Neutrophil (primary cell): ENCODE data around the gene STK25.

Source experiments
- H3K27ac ChIP-seq: fragments of 200-600 bp; sonication (generic); 2 replicates; pipeline ENCODE4 v1.5.1; 2016; ENCODE audit warnings: mild to moderate bottlenecking, moderate library complexity
- H3K27me3 ChIP-seq: fragments of 200-600 bp; sonication (generic); 2 replicates; pipeline ENCODE4 v1.6.0; 2016; ENCODE audit warnings: mild to moderate bottlenecking
- H3K36me3 ChIP-seq: fragments of 200-600 bp; sonication (generic); 2 replicates; pipeline ENCODE4 v1.5.1; 2017
- H3K4me1 ChIP-seq, 2 experiments: fragments of 200-600 bp in 1 of 2; sonication (generic) in 1 of 2; 1 replicate in 1 of 2; 2 replicates in 1 of 2; pipeline versions ENCODE4 v1.5.1 to v1.6.1; 2013 to 2016; ENCODE audit warnings: low read depth in 1 of 2, low read length in 1 of 2, mild to moderate bottlenecking in 1 of 2, moderate library complexity in 1 of 2; ENCODE audit not compliant: control insufficient read depth in 1 of 2, insufficient read depth in 1 of 2
- H3K4me3 ChIP-seq, 2 experiments: fragments of 200-600 bp in 1 of 2; sonication (generic) in 1 of 2; 1 replicate in 1 of 2; 2 replicates in 1 of 2; pipeline ENCODE4 v1.5.1; 2013 to 2016; ENCODE audit warnings: low read depth in 1 of 2, low read length in 1 of 2, mild to moderate bottlenecking in 1 of 2, moderate library complexity in 1 of 2
- H3K9me3 ChIP-seq: fragments of 200-600 bp; sonication (generic); 2 replicates; pipeline ENCODE4 v1.5.1; 2016
- TF ChIP-seq, protein P1 (sequence below): fragments of 200-600 bp; sonication (generic); IDR thresholded peaks from 2 replicates; pipeline ENCODE4 v1.5.1; 2016; ENCODE audit warnings: antibody characterized with exemption

STK25 gene

DNA sequence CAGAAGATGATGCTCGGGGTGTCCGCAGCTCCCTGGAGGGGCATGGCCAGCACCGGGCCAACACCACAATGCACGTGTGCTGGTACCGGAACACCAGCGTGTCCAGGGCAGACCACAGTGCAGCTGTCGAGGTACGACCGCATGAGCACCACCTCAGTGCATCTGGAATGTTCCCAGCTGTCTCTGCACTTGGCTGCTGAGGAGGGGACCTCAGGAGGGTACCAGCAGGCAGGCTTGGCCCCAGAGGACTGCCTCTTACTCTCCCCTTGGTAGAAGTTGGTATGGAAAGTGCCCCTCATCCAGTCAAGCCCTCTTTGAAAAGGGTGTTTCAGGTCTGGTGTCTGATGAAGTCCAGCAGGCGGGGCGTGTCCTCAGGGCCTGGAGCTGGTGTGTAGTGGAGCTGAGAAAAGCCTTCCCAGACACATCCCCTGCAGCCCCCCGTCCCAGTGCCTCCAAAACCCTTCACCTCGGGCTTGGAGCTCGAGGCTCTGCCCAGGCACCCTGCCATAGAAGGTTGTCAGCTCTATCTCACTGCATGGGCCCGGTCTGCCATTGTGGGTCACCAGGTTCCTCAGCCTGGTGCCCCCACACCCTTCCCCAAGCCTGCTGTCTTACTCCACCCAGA is 16.7 kb downstream of the STK25 start:
- no peaks in the 10 kb centered on the region for H3K4me1 ChIP-seq
- peaks cover 13% of the 10 kb centered on the region for H3K27me3 ChIP-seq
- no peak overlapping the region for H3K27ac ChIP-seq
- TF ChIP-seq, protein P1, sequence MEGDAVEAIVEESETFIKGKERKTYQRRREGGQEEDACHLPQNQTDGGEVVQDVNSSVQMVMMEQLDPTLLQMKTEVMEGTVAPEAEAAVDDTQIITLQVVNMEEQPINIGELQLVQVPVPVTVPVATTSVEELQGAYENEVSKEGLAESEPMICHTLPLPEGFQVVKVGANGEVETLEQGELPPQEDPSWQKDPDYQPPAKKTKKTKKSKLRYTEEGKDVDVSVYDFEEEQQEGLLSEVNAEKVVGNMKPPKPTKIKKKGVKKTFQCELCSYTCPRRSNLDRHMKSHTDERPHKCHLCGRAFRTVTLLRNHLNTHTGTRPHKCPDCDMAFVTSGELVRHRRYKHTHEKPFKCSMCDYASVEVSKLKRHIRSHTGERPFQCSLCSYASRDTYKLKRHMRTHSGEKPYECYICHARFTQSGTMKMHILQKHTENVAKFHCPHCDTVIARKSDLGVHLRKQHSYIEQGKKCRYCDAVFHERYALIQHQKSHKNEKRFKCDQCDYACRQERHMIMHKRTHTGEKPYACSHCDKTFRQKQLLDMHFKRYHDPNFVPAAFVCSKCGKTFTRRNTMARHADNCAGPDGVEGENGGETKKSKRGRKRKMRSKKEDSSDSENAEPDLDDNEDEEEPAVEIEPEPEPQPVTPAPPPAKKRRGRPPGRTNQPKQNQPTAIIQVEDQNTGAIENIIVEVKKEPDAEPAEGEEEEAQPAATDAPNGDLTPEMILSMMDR, result no peak
- H3K9me3 ChIP-seq, result no peaks in the 10 kb centered on the region
- H3K36me3 ChIP-seq, result peaks cover 36% of the 10 kb centered on the region
- no peak overlapping the region for H3K4me3 ChIP-seq

- Histone ChIP-seq H3K27ac (no peak overlapping the region), H3K27me3 (peaks cover 16% of the 10 kb centered on the region), H3K4me3 (no peak overlapping the region), H3K4me1 (no peaks in the 10 kb centered on the region), H3K36me3 (peaks cover 29% of the 10 kb centered on the region), H3K9me3 (no peaks in the 10 kb centered on the region)
- TF ChIP-seq, protein P1, result no peak
Measured at GRCh38 chr2:241490825-241491506, 17.4 kb downstream of the STK25 start.

GRCh38 chr2:241489733-241490680 is 18.4 kb downstream of the STK25 start:
- H3K4me1 ChIP-seq, result no peaks in the 10 kb centered on the region
- H3K36me3 ChIP-seq, result peaks cover 19% of the 10 kb centered on the region
- no peak overlapping the region for H3K27ac ChIP-seq
- H3K9me3 ChIP-seq, result no peaks in the 10 kb centered on the region
- no peak overlapping the region for H3K4me3 ChIP-seq
- TF ChIP-seq, protein P1, result no peak
- H3K27me3 ChIP-seq, result peaks cover 16% of the 10 kb centered on the region

GRCh38 chr2:241489088-241489487 is 19.3 kb downstream of the STK25 start:
- peaks cover 18% of the 10 kb centered on the region for H3K27me3 ChIP-seq
- no peaks in the 10 kb centered on the region for H3K9me3 ChIP-seq
- no peak overlapping the region for H3K27ac ChIP-seq
- H3K4me3 ChIP-seq, result no peak overlapping the region
- H3K36me3 ChIP-seq, result peaks cover 10% of the 10 kb centered on the region
- TF ChIP-seq, protein P1, result no peak
- no peaks in the 10 kb centered on the region for H3K4me1 ChIP-seq

DNA sequence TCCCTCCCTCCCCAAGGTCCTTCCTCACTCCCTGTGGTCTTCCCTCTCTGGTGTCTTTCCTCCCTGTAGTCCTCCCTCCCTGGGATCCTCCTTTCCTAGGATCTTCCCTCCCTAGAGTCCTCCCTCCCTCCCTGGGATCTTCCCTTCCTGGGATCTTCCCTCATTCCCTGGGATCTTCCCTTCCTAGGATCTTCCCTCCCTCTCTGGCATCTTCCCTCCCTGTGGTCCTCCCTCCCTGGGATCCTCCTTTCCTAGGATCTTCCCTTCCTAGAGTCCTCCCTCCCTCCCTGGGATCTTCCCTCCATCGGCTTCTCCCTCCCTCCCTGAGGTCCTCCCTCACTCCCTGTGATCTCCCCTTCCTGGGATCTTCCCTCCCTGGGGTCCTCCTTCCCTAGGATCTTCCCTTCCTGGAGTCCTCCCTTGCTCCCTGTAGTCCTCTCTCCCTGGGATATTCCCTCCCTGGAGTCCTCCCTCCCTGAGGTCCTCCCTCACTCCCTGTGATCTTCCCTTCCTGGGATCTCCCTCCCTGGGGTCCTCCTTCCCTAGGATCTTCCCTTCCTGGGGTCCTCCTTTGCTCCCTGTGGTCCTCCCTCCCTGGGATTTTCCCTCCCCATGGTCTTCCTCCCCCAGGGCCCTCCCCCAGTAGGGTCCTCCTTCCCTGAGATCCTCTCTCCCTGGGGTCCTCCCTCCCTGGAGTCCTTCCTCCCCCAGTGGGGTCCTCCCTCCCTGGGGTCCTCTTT is 23.0 kb downstream of the STK25 start:
- Histone ChIP-seq H3K36me3 (no peaks in the 10 kb centered on the region), H3K27me3 (peaks cover 21% of the 10 kb centered on the region), H3K4me3 (no peak overlapping the region), H3K27ac (no peak overlapping the region), H3K9me3 (no peaks in the 10 kb centered on the region), H3K4me1 (no peaks in the 10 kb centered on the region)
- TF ChIP-seq, protein P1, result no peak
